ENCODE data around the gene CARM1.

Gene CARM1

GRCh38 chr19:10908380-10908960 is 37.1 kb downstream of the CARM1 start:
- no peak for TF ChIP-seq CTCF (IDR thresholded peaks at IDR 0.05; ENCODE audit: insufficient read depth, low read depth, low read length, missing control alignments)
- H3K4me3 ChIP-seq (ENCODE audit: low read depth, low read length), result no peak overlapping the region
- no peak for DNase-seq (ENCODE audit: low read depth)

- DNase-seq (ENCODE audit: low read depth), result no peak
- TF ChIP-seq CTCF (IDR thresholded peaks at IDR 0.05; ENCODE audit: insufficient read depth, low read depth, low read length, missing control alignments), result no peak
- no peak overlapping the region for H3K4me3 ChIP-seq (ENCODE audit: low read depth, low read length)
Observed at GRCh38 chr19:10911579-10912363, 40.4 kb downstream of the CARM1 start.

- H3K4me3 ChIP-seq (ENCODE audit: low read depth, low read length), result no peak overlapping the region
- no peak for DNase-seq (ENCODE audit: low read depth)
- TF ChIP-seq CTCF (IDR thresholded peaks at IDR 0.05; ENCODE audit: insufficient read depth, low read depth, low read length, missing control alignments), result no peak
Observed at GRCh38 chr19:10912619-10913018, 41.3 kb downstream of the CARM1 start.

GRCh38 chr19:10913716-10914340 is 42.5 kb downstream of the CARM1 start:
- no peak for TF ChIP-seq CTCF (IDR thresholded peaks at IDR 0.05; ENCODE audit: insufficient read depth, low read depth, low read length, missing control alignments)
- H3K4me3 ChIP-seq (ENCODE audit: low read depth, low read length), result no peak overlapping the region
- no peak for DNase-seq (ENCODE audit: low read depth)

- DNase-seq (ENCODE audit: low read depth), result no peak
- no peak overlapping the region for H3K4me3 ChIP-seq (ENCODE audit: low read depth, low read length)
- TF ChIP-seq CTCF (IDR thresholded peaks at IDR 0.05; ENCODE audit: insufficient read depth, low read depth, low read length, missing control alignments), result no peak
Observed at GRCh38 chr19:10915130-10916091, 44.1 kb downstream of the CARM1 start.

GRCh38 chr19:10916602-10917001 is 45.2 kb downstream of the CARM1 start:
- no peak for TF ChIP-seq CTCF (IDR thresholded peaks at IDR 0.05; ENCODE audit: insufficient read depth, low read depth, low read length, missing control alignments)
- no peak overlapping the region for H3K4me3 ChIP-seq (ENCODE audit: low read depth, low read length)
- DNase-seq (ENCODE audit: low read depth), result no peak

Measured in GM12865 (cell line).